ENCODE measurements around the gene NPW.

- TF ChIP-seq CTCF (conservative IDR thresholded peaks at IDR 0.05; ENCODE audit: low read length) (no peak), EZH2phosphoT487 (IDR thresholded peaks at IDR 0.05; ENCODE audit: borderline replicate concordance, low read depth, low read length) (no peak)
Observed at GRCh38 chr16:2013527-2013926, 6.1 kb upstream of the NPW start.

Measured in OCI-LY7 (cell line).